HepG2 (cell line): ENCODE measurements around the gene APEX1. TPM values are rescaled to one million over a fixed set of nuclear protein-coding genes. Genes with fewer than 3 reads are reported as not detected.

Experiments
- ATRX ChIP-seq: sonication (generic); formaldehyde crosslinking; IDR thresholded peaks from 2 replicates; pipeline ENCODE4 v1.4.0; 2020; ENCODE audit warnings: missing genetic modification reagents, borderline replicate concordance
- EHMT2 ChIP-seq: fragments of 200-600 bp; sonication (generic); IDR thresholded peaks from 2 replicates; pipeline ENCODE4 v1.7.0; 2017; ENCODE audit warnings: antibody characterized with exemption, low read depth, low read length, borderline replicate concordance
- IKZF4 ChIP-seq: sonication (generic); formaldehyde crosslinking; IDR thresholded peaks from 2 replicates; pipeline ENCODE4 v1.5.1; 2020; ENCODE audit warnings: borderline replicate concordance, mild to moderate bottlenecking, low read depth, missing genetic modification reagents; ENCODE audit errors: not compliant biosample characterization
- ISX ChIP-seq: sonication (generic); formaldehyde crosslinking; conservative IDR thresholded peaks from 2 replicates; pipeline ENCODE4 v1.5.0; 2020; ENCODE audit warnings: missing genetic modification reagents
- JUNB ChIP-seq: sonication (generic); formaldehyde crosslinking; IDR thresholded peaks from 2 replicates; pipeline ENCODE4 v1.8.0; 2022; ENCODE audit warnings: missing genetic modification reagents, mild to moderate bottlenecking, borderline replicate concordance
- MTA3 ChIP-seq: sonication (generic); formaldehyde crosslinking; IDR thresholded peaks from 2 replicates; pipeline ENCODE4 v1.4.0; 2020; ENCODE audit warnings: missing genetic modification reagents
- PAF1 ChIP-seq: IDR thresholded peaks from 2 replicates; pipeline ENCODE4 v1.6.1; 2016; ENCODE audit warnings: missing genetic modification reagents, missing compliant biosample characterization
- RBM39 ChIP-seq: fragments of 200-400 bp; formaldehyde crosslinking; IDR thresholded peaks from one replicate; pipeline ENCODE4 v1.6.1; 2018; ENCODE audit warnings: antibody characterized with exemption, mild to moderate bottlenecking, low read depth, low read length; ENCODE audit not compliant: poor library complexity, severe bottlenecking
- SALL1 ChIP-seq: sonication (generic); formaldehyde crosslinking; IDR thresholded peaks from 2 replicates; pipeline ENCODE4 v1.8.0; 2022; ENCODE audit warnings: mild to moderate bottlenecking, missing genetic modification reagents
- SCMH1 ChIP-seq: sonication (generic); formaldehyde crosslinking; IDR thresholded peaks from 2 replicates; pipeline ENCODE4 v1.9.0; 2021; ENCODE audit warnings: missing genetic modification reagents, mild to moderate bottlenecking, borderline replicate concordance
- XRCC5 ChIP-seq: fragments of 200-400 bp; formaldehyde crosslinking; optimal IDR thresholded peaks from 2 replicates; pipeline ENCODE3; 2017; ENCODE audit warnings: mild to moderate bottlenecking, low read length
- ZFP36L1 ChIP-seq: sonication (generic); formaldehyde crosslinking; IDR thresholded peaks from 2 replicates; pipeline ENCODE4 v1.8.0; 2022; ENCODE audit warnings: mild to moderate bottlenecking, missing genetic modification reagents, moderate library complexity
- ZFP37 ChIP-seq: sonication (generic); formaldehyde crosslinking; IDR thresholded peaks from 2 replicates; pipeline ENCODE4 v1.4.0; 2020; ENCODE audit warnings: missing genetic modification reagents, borderline replicate concordance
- ZNF20 ChIP-seq: sonication (generic); formaldehyde crosslinking; IDR thresholded peaks from 2 replicates; pipeline ENCODE4 v1.4.0; 2020; ENCODE audit warnings: mild to moderate bottlenecking, moderate library complexity, missing genetic modification reagents
- ZNF44 ChIP-seq: sonication (generic); formaldehyde crosslinking; IDR thresholded peaks from 2 replicates; pipeline ENCODE4 v1.5.1; 2020; ENCODE audit warnings: mild to moderate bottlenecking, missing genetic modification reagents
- ZNF580 ChIP-seq: IDR thresholded peaks from 2 replicates; pipeline ENCODE4 v1.6.1; 2016; ENCODE audit warnings: low read depth, borderline replicate concordance
- ZNF629 ChIP-seq: sonication (generic); formaldehyde crosslinking; conservative IDR thresholded peaks from 2 replicates; pipeline ENCODE4 v1.5.0; 2020; ENCODE audit warnings: missing genetic modification reagents
- ZNF790 ChIP-seq: sonication (generic); formaldehyde crosslinking; IDR thresholded peaks from 2 replicates; pipeline ENCODE4 v1.8.0; 2022; ENCODE audit warnings: missing genetic modification reagents, mild to moderate bottlenecking, borderline replicate concordance
- ZNF816 ChIP-seq: sonication (generic); formaldehyde crosslinking; IDR thresholded peaks from 2 replicates; pipeline ENCODE4 v1.8.0; 2022; ENCODE audit warnings: missing genetic modification reagents, mild to moderate bottlenecking, borderline replicate concordance
- polyA plus RNA-seq, 8 experiments: library from polyadenylated mRNA; depleted of rRNA in 3 of 8; stranded (reverse) in 7 of 8; unstranded in 1 of 8; fragments of >200 nt; fragmentation: Illumina TruSeq in 4 of 8; extraction: Trizol in 4 of 8; gene quantifications; 2 replicates each; pipeline versions ENCODE4 v1.2.1 to v1.2.3, GENCODE V29; 2011 to 2016; ENCODE audit warnings: low read depth in 4 of 8, missing spikeins in 1 of 8, mixed read lengths in 1 of 8; ENCODE audit not compliant: insufficient read depth in 1 of 8
- total RNA-seq, 5 experiments: library from RNA; depleted of rRNA; stranded (reverse); fragments of >200 nt; fragmentation: Illumina TruSeq; extraction: Trizol; gene quantifications; 2 replicates each; pipeline ENCODE4 v1.2.3, GENCODE V29; 2016; ENCODE audit warnings: low read depth in 1 of 5
- TF ChIP-seq, protein P1 (sequence below): sonication (generic); formaldehyde crosslinking; conservative IDR thresholded peaks from 2 replicates; pipeline ENCODE4 v1.4.0; 2020; ENCODE audit warnings: missing genetic modification reagents
- TF ChIP-seq, protein P2 (sequence below): sonication (generic); formaldehyde crosslinking; IDR thresholded peaks from 2 replicates; pipeline ENCODE4 v1.4.0; 2020; ENCODE audit warnings: missing genetic modification reagents
- TF ChIP-seq, protein P3 (sequence below): IDR thresholded peaks from 2 replicates; pipeline ENCODE4 v1.6.1; 2016; ENCODE audit warnings: control low read depth

APEX1 gene
- total and polyA plus RNA-seq, 2 of the 13 experiments (the other 11 are each of a cell fraction or from before 2014, with no cell fraction given) = 171 to 405 TPM

DNA sequence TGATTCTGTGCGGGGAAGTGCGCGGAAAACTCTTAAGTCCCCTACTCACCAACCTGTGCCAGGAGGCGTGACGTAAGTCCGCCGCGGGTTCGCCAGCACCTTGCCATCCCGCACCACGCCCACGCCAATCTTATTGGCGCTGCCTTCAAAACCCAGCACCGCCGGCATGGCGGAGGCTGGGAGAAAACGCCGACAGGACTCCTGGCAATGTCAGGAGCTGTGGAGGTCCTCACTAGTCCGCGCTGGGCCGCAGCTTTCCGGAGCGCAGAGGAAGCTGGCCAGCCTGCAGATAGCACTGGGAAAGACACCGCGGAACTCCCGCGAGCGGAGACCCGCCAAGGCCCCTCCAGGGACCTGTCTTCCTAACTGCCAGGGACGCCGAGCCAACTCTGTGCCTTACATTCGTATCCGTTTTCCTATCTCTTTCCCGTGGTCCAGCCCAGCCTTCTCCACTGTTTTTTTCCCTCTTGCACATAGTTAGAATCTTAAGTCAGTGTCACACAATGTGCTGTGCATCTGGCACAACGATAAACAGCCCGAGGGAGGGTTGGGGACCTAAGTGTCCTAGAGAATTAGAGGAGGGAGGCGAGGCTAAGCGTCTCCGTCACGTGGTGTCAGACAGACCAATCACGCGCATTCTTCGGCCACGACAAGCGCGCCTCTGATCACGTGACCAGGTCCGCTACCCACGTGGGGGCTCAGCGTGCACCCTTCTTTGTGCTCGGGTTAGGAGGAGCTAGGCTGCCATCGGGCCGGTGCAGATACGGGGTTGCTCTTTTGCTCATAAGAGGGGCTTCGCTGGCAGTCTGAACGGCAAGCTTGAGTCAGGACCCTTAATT is at the start of gene APEX1, which contains the start of gene OSGEP (continued):
- no peak for TF ChIP-seq SCMH1 (CRISPR knock-in tag)
- TF ChIP-seq IKZF4 (CRISPR knock-in tag) = no peak
- no peak for TF ChIP-seq ZNF816 (CRISPR knock-in tag)
- peak; percentile 70 for TF ChIP-seq ZNF580 (CRISPR knock-in tag)
- TF ChIP-seq RBM39 = peak; percentile 59
- TF ChIP-seq ATRX (CRISPR knock-in tag) = no peak
- peak; percentile 73 for TF ChIP-seq XRCC5
- no peak; the same call in 1 of the 2 replicates for TF ChIP-seq ZNF629 (CRISPR knock-in tag)
- TF ChIP-seq ZFP36L1 = no peak
- TF ChIP-seq, protein P1, sequence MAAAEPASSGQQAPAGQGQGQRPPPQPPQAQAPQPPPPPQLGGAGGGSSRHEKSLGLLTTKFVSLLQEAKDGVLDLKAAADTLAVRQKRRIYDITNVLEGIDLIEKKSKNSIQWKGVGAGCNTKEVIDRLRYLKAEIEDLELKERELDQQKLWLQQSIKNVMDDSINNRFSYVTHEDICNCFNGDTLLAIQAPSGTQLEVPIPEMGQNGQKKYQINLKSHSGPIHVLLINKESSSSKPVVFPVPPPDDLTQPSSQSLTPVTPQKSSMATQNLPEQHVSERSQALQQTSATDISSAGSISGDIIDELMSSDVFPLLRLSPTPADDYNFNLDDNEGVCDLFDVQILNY = peak; percentile 50; the same call in 1 of the 2 replicates
- TF ChIP-seq SALL1 (CRISPR knock-in tag) = peak; percentile 81
- TF ChIP-seq EHMT2 = no peak
- no peak for TF ChIP-seq PAF1 (CRISPR knock-in tag)
- TF ChIP-seq ZNF790 (CRISPR knock-in tag) = peak; percentile 48; the same call in 1 of the 2 replicates
- 0 out of 2 replicates have a peak, but pooled peaks have one; percentile 38 for TF ChIP-seq JUNB (CRISPR knock-in tag)
- no peak for TF ChIP-seq MTA3 (CRISPR knock-in tag)
- TF ChIP-seq, protein P2, sequence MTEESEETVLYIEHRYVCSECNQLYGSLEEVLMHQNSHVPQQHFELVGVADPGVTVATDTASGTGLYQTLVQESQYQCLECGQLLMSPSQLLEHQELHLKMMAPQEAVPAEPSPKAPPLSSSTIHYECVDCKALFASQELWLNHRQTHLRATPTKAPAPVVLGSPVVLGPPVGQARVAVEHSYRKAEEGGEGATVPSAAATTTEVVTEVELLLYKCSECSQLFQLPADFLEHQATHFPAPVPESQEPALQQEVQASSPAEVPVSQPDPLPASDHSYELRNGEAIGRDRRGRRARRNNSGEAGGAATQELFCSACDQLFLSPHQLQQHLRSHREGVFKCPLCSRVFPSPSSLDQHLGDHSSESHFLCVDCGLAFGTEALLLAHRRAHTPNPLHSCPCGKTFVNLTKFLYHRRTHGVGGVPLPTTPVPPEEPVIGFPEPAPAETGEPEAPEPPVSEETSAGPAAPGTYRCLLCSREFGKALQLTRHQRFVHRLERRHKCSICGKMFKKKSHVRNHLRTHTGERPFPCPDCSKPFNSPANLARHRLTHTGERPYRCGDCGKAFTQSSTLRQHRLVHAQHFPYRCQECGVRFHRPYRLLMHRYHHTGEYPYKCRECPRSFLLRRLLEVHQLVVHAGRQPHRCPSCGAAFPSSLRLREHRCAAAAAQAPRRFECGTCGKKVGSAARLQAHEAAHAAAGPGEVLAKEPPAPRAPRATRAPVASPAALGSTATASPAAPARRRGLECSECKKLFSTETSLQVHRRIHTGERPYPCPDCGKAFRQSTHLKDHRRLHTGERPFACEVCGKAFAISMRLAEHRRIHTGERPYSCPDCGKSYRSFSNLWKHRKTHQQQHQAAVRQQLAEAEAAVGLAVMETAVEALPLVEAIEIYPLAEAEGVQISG (CRISPR knock-in tag) = peak; percentile 84
- TF ChIP-seq, protein P3, sequence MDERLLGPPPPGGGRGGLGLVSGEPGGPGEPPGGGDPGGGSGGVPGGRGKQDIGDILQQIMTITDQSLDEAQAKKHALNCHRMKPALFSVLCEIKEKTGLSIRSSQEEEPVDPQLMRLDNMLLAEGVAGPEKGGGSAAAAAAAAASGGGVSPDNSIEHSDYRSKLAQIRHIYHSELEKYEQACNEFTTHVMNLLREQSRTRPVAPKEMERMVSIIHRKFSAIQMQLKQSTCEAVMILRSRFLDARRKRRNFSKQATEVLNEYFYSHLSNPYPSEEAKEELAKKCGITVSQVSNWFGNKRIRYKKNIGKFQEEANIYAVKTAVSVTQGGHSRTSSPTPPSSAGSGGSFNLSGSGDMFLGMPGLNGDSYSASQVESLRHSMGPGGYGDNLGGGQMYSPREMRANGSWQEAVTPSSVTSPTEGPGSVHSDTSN (CRISPR knock-in tag) = 0 out of 2 replicates have a peak, but pooled peaks have one; percentile 26
- TF ChIP-seq ISX = no peak
- TF ChIP-seq ZNF20 (CRISPR knock-in tag) = no peak; the same call in 1 of the 2 replicates
- TF ChIP-seq ZNF44 (CRISPR knock-in tag) = 0 out of 2 replicates have a peak, but pooled peaks have one; percentile 80
- 0 out of 2 replicates have a peak, but pooled peaks have one; percentile 17 for TF ChIP-seq ZFP37 (CRISPR knock-in tag)
